Natural killer cell (primary cell): ENCODE data around the gene TRIM59. TPM values are rescaled to one million over a fixed set of nuclear protein-coding genes. Genes with fewer than 3 reads are reported as not detected.

ENCODE experiments used
- ATAC-seq, 3 donors: fragments of 150-1000 bp in 2 of 3; fragments of 200-7000 bp in 1 of 3; cut with Tn5 transposase; 1 replicate in 1 of 3; 2 replicates in 2 of 3; pipeline ENCODE4 v1.10.0; 2021; ENCODE audit warnings: mild to moderate bottlenecking in 2 of 3, moderate library complexity in 2 of 3
- DNase-seq, 2 donors: peaks; one replicate each; pipeline versions ENCODE4 v3.0.0 to v3.0.0-alpha.2; 2013 to 2021; ENCODE audit warnings: mixed read lengths in 1 of 2
- H3K27ac ChIP-seq: one replicate; pipeline ENCODE4 v1.5.1; 2013; ENCODE audit warnings: mild to moderate bottlenecking, low read length
- H3K27me3 ChIP-seq: one replicate; pipeline ENCODE4 v1.6.1; 2013; ENCODE audit warnings: low read length; ENCODE audit not compliant: control insufficient read depth, insufficient read depth
- H3K36me3 ChIP-seq: one replicate; pipeline ENCODE4 v1.6.1; 2013; ENCODE audit warnings: low read length; ENCODE audit not compliant: control insufficient read depth, insufficient read depth
- H3K4me1 ChIP-seq: one replicate; pipeline ENCODE4 v1.6.1; 2013; ENCODE audit warnings: low read length; ENCODE audit not compliant: control insufficient read depth, insufficient read depth
- H3K4me3 ChIP-seq: one replicate; pipeline ENCODE4 v1.5.1; 2013; ENCODE audit warnings: low read length
- H3K9me3 ChIP-seq: one replicate; pipeline ENCODE4 v1.6.1; 2013; ENCODE audit warnings: low read length; ENCODE audit not compliant: control insufficient read depth, insufficient read depth
- H3K27ac Mint-ChIP-seq, 2 donors: one replicate each; pipeline ENCODE4 v1.8.0; 2022; ENCODE audit warnings: mild to moderate bottlenecking in 2 of 2, mixed read lengths in 2 of 2, moderate library complexity in 1 of 2
- H3K27me3 Mint-ChIP-seq, 2 donors: one replicate each; pipeline ENCODE4 v1.8.0; 2022; ENCODE audit warnings: low read depth in 2 of 2, mixed read lengths in 2 of 2
- H3K36me3 Mint-ChIP-seq: one replicate; pipeline ENCODE4 v1.8.0; 2022; ENCODE audit warnings: mixed read lengths
- H3K4me1 Mint-ChIP-seq, 2 donors: one replicate each; pipeline ENCODE4 v1.8.0; 2022; ENCODE audit warnings: mixed read lengths in 2 of 2
- H3K4me3 Mint-ChIP-seq: one replicate; pipeline ENCODE4 v1.8.0; 2022; ENCODE audit warnings: mild to moderate bottlenecking, moderate library complexity, mixed read lengths
- H3K9me3 Mint-ChIP-seq, 2 donors: one replicate each; pipeline ENCODE4 v1.8.0; 2022; ENCODE audit warnings: mixed read lengths in 2 of 2
- WGBS: methylation state at CpG from one replicate; pipeline ENCODE4 v1.1.7; 2013; ENCODE audit warnings: missing lambda C conversion rate; ENCODE audit not compliant: insufficient coverage; 5-methylcytosine and 5-hydroxymethylcytosine counted together
- intact Hi-C: fragments of 100-400 bp; cut with micrococcal nuclease; formaldehyde crosslinking; loops from one replicate; pipeline ENCODE4 v1.14.2; 2022
- total RNA-seq, 4 donors: library from RNA; stranded (reverse); fragments of 120-200 nt in 1 of 4; gene quantifications; one replicate each; pipeline versions ENCODE4 v1.2.3 to v1.2.4, GENCODE V29; 2013 to 2022
- TF ChIP-seq, protein P1 (sequence below): fragments of 200-600 bp; IDR thresholded peaks from one replicate; pipeline ENCODE4 v1.8.0; 2022; ENCODE audit warnings: antibody characterized with exemption

TRIM59 gene
- total RNA-seq, 3 donors from 2014 or later (not counting 1 experiment from before 2014, with no cell fraction given) = 16.7 to 20.3 (median 17.9) TPM

GRCh38 chr3:160400702-160401150, 48.9 kb downstream of the TRIM59 start:
- H3K27ac Mint-ChIP-seq = peak overlapping the region; percentile 98 to 100
- intact Hi-C loops = loop anchor here (2.0 kb wide), 1 partner anchor 354 kb away; no protein-coding TSS in a partner anchor
- Histone ChIP-seq H3K4me3 (peak overlapping the region; percentile 94), H3K4me1 (peaks cover 13% of the 10 kb centered on the region), H3K27me3 (no peaks in the 10 kb centered on the region), H3K36me3 (no peaks in the 10 kb centered on the region), H3K27ac (peak overlapping the region; percentile 71), H3K9me3 (no peaks in the 10 kb centered on the region)
- TF ChIP-seq, protein P1, sequence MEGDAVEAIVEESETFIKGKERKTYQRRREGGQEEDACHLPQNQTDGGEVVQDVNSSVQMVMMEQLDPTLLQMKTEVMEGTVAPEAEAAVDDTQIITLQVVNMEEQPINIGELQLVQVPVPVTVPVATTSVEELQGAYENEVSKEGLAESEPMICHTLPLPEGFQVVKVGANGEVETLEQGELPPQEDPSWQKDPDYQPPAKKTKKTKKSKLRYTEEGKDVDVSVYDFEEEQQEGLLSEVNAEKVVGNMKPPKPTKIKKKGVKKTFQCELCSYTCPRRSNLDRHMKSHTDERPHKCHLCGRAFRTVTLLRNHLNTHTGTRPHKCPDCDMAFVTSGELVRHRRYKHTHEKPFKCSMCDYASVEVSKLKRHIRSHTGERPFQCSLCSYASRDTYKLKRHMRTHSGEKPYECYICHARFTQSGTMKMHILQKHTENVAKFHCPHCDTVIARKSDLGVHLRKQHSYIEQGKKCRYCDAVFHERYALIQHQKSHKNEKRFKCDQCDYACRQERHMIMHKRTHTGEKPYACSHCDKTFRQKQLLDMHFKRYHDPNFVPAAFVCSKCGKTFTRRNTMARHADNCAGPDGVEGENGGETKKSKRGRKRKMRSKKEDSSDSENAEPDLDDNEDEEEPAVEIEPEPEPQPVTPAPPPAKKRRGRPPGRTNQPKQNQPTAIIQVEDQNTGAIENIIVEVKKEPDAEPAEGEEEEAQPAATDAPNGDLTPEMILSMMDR = no peak
- peak; percentile 24 to 39 for DNase-seq
- peak in 1 of 3 donors; percentile 1 for ATAC-seq
- peak overlapping the region; percentile 99 for H3K4me3 Mint-ChIP-seq
- H3K36me3 Mint-ChIP-seq = peaks cover 7% of the 10 kb centered on the region
- peaks cover 50 to 59% of the 10 kb centered on the region in 2 donors for H3K4me1 Mint-ChIP-seq
- no peaks in the 10 kb centered on the region for H3K9me3 Mint-ChIP-seq
- under 1% methylated on average over 51 of the region's 51 CpGs for WGBS
- H3K27me3 Mint-ChIP-seq = no peaks in the 10 kb centered on the region

DNA sequence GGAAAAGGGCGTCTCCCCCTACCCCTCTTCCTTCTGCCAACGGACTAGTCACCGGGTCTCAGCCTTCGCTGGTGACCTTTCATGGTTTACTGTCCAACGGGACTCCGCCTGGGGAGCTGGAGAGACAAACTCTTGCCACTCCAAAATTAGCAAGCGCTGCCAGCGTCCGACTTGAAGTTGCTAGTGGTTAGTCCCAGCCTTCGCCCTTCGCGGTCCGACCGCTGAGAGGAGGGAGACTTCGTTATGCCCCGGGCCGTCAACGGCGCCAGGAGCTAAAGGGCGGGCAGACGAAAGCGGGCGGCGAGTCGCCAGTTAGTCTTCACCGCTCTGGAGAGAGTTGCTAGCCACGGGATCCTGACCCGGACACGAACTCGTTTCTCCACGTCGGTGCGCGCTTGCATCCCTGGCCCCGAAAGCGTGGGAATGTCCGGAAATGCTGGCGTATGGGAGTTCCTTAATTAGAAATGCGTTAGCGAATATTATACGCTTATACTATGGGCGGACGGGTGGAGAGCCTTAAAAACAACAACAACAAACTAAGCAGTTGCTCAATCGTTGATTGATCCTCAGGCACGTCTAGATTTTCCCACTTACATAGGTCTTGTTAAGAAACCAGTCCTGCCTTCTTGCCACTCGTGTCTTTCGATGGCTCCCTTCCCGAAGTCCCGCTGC, 49.4 kb downstream of the TRIM59 start:
- no peak for ATAC-seq
- WGBS = under 1% methylated on average over 49 of the region's 49 CpGs
- intact Hi-C loops = loop anchor here (2.0 kb wide), 1 partner anchor 355 kb away; no protein-coding TSS in a partner anchor
- peak overlapping the region; percentile 94 for H3K4me3 ChIP-seq
- H3K27me3 ChIP-seq = no peaks in the 10 kb centered on the region
- Mint-ChIP-seq H3K4me3 (peak overlapping the region; percentile 99), H3K27ac (peak overlapping the region; percentile 98 to 100), H3K36me3 (peaks cover 7% of the 10 kb centered on the region), H3K9me3 (no peaks in the 10 kb centered on the region), H3K27me3 (no peaks in the 10 kb centered on the region), H3K4me1 (peaks cover 50 to 59% of the 10 kb centered on the region in 2 donors)
- TF ChIP-seq, protein P1 = no peak
- H3K9me3 ChIP-seq = no peaks in the 10 kb centered on the region
- H3K27ac ChIP-seq = peak overlapping the region; percentile 71
- H3K4me1 ChIP-seq = peaks cover 13% of the 10 kb centered on the region
- no peaks in the 10 kb centered on the region for H3K36me3 ChIP-seq
- DNase-seq = peak; percentile 38 to 51

GRCh38 chr3:160399125-160400029, 50.2 kb downstream of the TRIM59 start, which contains the start of the genes IFT80 and SMC4:
IFT80 (minus strand) TSS chr3:160399225; CDS start chr3:160384600, 14,625 bp downstream.
SMC4 (plus strand) TSS chr3:160399650; CDS start chr3:160400827, 1,177 bp downstream.
- intact Hi-C loops = loop anchor here (1.0 to 5.0 kb wide), 4 partner anchors 50 to 823 kb away; partner anchors contain the start of genes KPNA4, NMD3 and TRIM59
- Histone ChIP-seq H3K4me3 (peak within 1 kb of the TSS; percentile 94), H3K9me3 (no peaks in the 10 kb centered on the region), H3K27me3 (no peaks in the 10 kb centered on the region), H3K36me3 (no peaks in the 10 kb centered on the region), H3K4me1 (peaks cover 13% of the 10 kb centered on the region), H3K27ac (peak within 1 kb of the TSS; percentile 71)
- ATAC-seq (peak; percentile 93 to 99 (median 95)), DNase-seq (peak; percentile 95 to 98)
- Mint-ChIP-seq H3K36me3 (peaks cover 7% of the 10 kb centered on the region), H3K27me3 (no peaks in the 10 kb centered on the region), H3K4me3 (peak within 1 kb of the TSS; percentile 99), H3K27ac (peak within 1 kb of the TSS; percentile 98 to 100), H3K4me1 (peaks cover 46 to 53% of the 10 kb centered on the region in 2 donors), H3K9me3 (no peaks in the 10 kb centered on the region)
- WGBS = under 1% methylated on average over 63 of the region's 63 CpGs
- TF ChIP-seq, protein P1 = no peak
